ENCODE results near the gene GIMAP1. TPM values are rescaled to one million over a fixed set of nuclear protein-coding genes. Genes with fewer than 3 reads are reported as not detected.
"Not testable (repeated sequence)": the region's sequence is repeated elsewhere in the genome, so short reads cannot be mapped to it uniquely, and the experiment has no call there.

The GIMAP1 gene
- not detected for total RNA-seq (2021; fragmentation: NEBNext Ultra II Directional; extraction: Animal tissue kit (Norgen Biotek cat#: 25700))
- long read RNA-seq = 0 reads

GRCh38 chr7:150716368-150716767, at the start of gene GIMAP1:
TSS of gene GIMAP1 (plus strand) at chr7:150716613. CDS start at chr7:150719048, 2,435 bp downstream.
- TF ChIP-seq CTCF (IDR thresholded peaks at IDR 0.05) = no peak
- no peak within 1 kb of the TSS for H3K4me3 Mint-ChIP-seq
- no peaks in the 10 kb centered on the region for H3K4me1 Mint-ChIP-seq (ENCODE audit: low read depth)
- H3K36me3 Mint-ChIP-seq (ENCODE audit: low read depth) = no peaks in the 10 kb centered on the region
- peaks cover 44% of the 10 kb centered on the region for H3K9me3 Mint-ChIP-seq
- no peaks in the 10 kb centered on the region for H3K27me3 Mint-ChIP-seq (ENCODE audit: insufficient read depth)
- no peak within 1 kb of the TSS for H3K27ac Mint-ChIP-seq
- no peak for DNase-seq

- Mint-ChIP-seq H3K4me1 (ENCODE audit: low read depth) (no peaks in the 10 kb centered on the region), H3K9me3 (peaks cover 35% of the 10 kb centered on the region), H3K27me3 (ENCODE audit: insufficient read depth) (no peaks in the 10 kb centered on the region), H3K36me3 (ENCODE audit: low read depth) (no peaks in the 10 kb centered on the region), H3K4me3 (no peak overlapping the region), H3K27ac (no peak overlapping the region)
- no peak for DNase-seq
- TF ChIP-seq CTCF (IDR thresholded peaks at IDR 0.05) = no peak
These were observed 47.9 kb upstream of the GIMAP1 start for GRCh38 chr7:150668472-150668911.

DNA sequence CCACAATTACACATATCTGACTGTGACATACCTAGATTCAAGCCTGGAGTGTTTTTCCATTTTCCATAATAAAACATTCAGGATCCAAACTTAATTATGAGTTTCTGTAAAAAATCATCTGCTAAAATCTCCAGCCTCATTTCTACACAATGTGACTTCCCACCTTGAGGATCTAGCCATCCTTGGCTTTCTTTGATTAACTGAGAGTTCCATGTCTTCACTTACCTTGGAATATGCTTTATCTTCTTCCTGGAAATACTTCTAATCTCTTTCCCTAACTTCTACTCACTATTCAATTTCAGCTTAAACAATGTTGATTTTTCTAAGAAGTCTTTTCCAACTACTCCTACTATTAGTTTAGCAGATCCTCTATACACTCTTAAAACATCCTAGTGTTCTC, 47.4 kb upstream of the GIMAP1 start:
- H3K27me3 Mint-ChIP-seq (ENCODE audit: insufficient read depth) = no peaks in the 10 kb centered on the region
- no peak for DNase-seq
- no peaks in the 10 kb centered on the region for H3K4me1 Mint-ChIP-seq (ENCODE audit: low read depth)
- H3K4me3 Mint-ChIP-seq = no peak overlapping the region
- H3K36me3 Mint-ChIP-seq (ENCODE audit: low read depth) = no peaks in the 10 kb centered on the region
- no peak overlapping the region for H3K27ac Mint-ChIP-seq
- no peak for TF ChIP-seq CTCF (IDR thresholded peaks at IDR 0.05)
- H3K9me3 Mint-ChIP-seq = peaks cover 33% of the 10 kb centered on the region

GRCh38 chr7:150671798-150672585, 44.4 kb upstream of the GIMAP1 start:
- DNase-seq; H3K27ac Mint-ChIP-seq; H3K27me3 Mint-ChIP-seq (ENCODE audit: insufficient read depth); H3K4me3 Mint-ChIP-seq; H3K4me1 Mint-ChIP-seq (ENCODE audit: low read depth); H3K36me3 Mint-ChIP-seq (ENCODE audit: low read depth): not testable (repeated sequence)
- H3K9me3 Mint-ChIP-seq = peaks cover 23% of the 10 kb centered on the region

- no peak overlapping the region for H3K27ac Mint-ChIP-seq
- H3K4me3 Mint-ChIP-seq = no peak overlapping the region
- no peaks in the 10 kb centered on the region for H3K4me1 Mint-ChIP-seq (ENCODE audit: low read depth)
- H3K36me3 Mint-ChIP-seq (ENCODE audit: low read depth) = 0 out of 2 replicates have a peak, but pooled peaks cover 4% of the 10 kb centered on the region
- no peak for TF ChIP-seq CTCF (IDR thresholded peaks at IDR 0.05)
- no peaks in the 10 kb centered on the region; the same call in 1 of the 2 replicates for H3K27me3 Mint-ChIP-seq (ENCODE audit: insufficient read depth)
- H3K9me3 Mint-ChIP-seq = peaks cover 29% of the 10 kb centered on the region
- no peak for DNase-seq
These were observed 40.7 kb upstream of the GIMAP1 start for GRCh38 chr7:150675714-150676113.

DNA sequence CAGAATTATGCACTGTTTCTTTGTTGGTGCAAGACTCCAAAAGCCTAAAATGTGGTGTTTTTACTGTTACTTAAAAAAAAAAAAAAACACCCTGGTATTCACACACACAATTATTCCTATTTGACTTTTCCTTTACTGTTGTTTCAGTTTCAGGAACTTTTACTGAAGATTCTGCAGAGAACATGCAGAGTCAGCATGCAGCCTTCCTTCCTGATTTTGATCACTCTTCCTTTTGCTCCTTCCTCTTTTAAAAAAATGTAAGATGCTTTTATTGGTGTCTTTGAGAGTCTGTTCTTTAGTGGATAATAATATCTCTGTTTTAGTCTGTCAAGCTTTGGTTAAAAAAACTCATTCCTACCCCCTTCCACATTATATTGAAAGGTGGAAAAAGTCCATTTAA, 40.1 kb upstream of the GIMAP1 start:
- not testable (repeated sequence) for H3K27ac Mint-ChIP-seq; H3K36me3 Mint-ChIP-seq (ENCODE audit: low read depth); H3K27me3 Mint-ChIP-seq (ENCODE audit: insufficient read depth); DNase-seq; H3K4me1 Mint-ChIP-seq (ENCODE audit: low read depth); H3K4me3 Mint-ChIP-seq
- peaks cover 27% of the 10 kb centered on the region for H3K9me3 Mint-ChIP-seq

DNA sequence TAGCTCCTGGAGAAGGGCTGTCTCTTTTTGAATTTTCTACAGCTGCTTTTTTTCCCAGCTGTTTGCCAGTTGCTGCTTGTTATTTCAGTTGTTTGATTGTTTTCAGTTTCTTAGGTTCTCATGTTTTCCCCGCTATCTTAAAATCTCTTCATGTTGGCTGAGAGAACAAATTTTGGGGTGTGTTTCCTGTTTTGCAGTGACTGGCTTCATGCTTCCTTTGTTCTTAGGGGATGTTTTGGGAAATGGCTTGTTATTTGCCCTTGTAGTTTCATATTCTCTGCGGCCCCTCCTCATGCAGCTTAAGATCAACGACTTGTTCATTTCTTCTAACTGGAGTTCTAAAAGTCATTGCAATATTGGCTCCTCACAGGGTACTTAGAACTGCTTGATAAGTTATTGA, 39.6 kb upstream of the GIMAP1 start:
- not testable (repeated sequence) for H3K27me3 Mint-ChIP-seq (ENCODE audit: insufficient read depth); H3K4me3 Mint-ChIP-seq; H3K4me1 Mint-ChIP-seq (ENCODE audit: low read depth); DNase-seq; H3K27ac Mint-ChIP-seq; H3K36me3 Mint-ChIP-seq (ENCODE audit: low read depth)
- peaks cover 22% of the 10 kb centered on the region for H3K9me3 Mint-ChIP-seq

- H3K9me3 Mint-ChIP-seq = peaks cover 30% of the 10 kb centered on the region
- H3K27me3 Mint-ChIP-seq (ENCODE audit: insufficient read depth); H3K27ac Mint-ChIP-seq; H3K4me1 Mint-ChIP-seq (ENCODE audit: low read depth); H3K36me3 Mint-ChIP-seq (ENCODE audit: low read depth); H3K4me3 Mint-ChIP-seq; DNase-seq: not testable (repeated sequence)
These were observed 37.8 kb upstream of the GIMAP1 start for GRCh38 chr7:150678601-150679000.

GRCh38 chr7:150680364-150680763, 36.0 kb upstream of the GIMAP1 start:
- not testable (repeated sequence) for H3K27me3 Mint-ChIP-seq (ENCODE audit: insufficient read depth); H3K4me1 Mint-ChIP-seq (ENCODE audit: low read depth); H3K36me3 Mint-ChIP-seq (ENCODE audit: low read depth); DNase-seq; H3K27ac Mint-ChIP-seq; H3K4me3 Mint-ChIP-seq
- H3K9me3 Mint-ChIP-seq = peaks cover 38% of the 10 kb centered on the region
